Mesothelial cell of epicardium (in vitro differentiated cells): ENCODE measurements around the gene PDE4D. TPM values are rescaled to one million over a fixed set of nuclear protein-coding genes. Genes with fewer than 3 reads are reported as not detected.

ENCODE experiments used
- DNase-seq, 2 experiments: peaks; one replicate each; pipeline ENCODE4 v3.0.0; 2021; ENCODE audit warnings: low spot score in 2 of 2; ENCODE audit not compliant: unreplicated experiment in 2 of 2
- H3K27ac Mint-ChIP-seq: 2 replicates; pipeline ENCODE4 v1.8.0; 2021; ENCODE audit warnings: mixed read lengths
- H3K27me3 Mint-ChIP-seq: 2 replicates; pipeline ENCODE4 v1.8.0; 2021; ENCODE audit warnings: low read depth, mixed read lengths
- H3K36me3 Mint-ChIP-seq: 2 replicates; pipeline ENCODE4 v1.8.0; 2021; ENCODE audit warnings: mixed read lengths
- H3K4me1 Mint-ChIP-seq: 2 replicates; pipeline ENCODE4 v1.8.0; 2021; ENCODE audit warnings: mixed read lengths
- H3K4me3 Mint-ChIP-seq: 2 replicates; pipeline ENCODE4 v1.8.0; 2021; ENCODE audit warnings: mild to moderate bottlenecking, moderate library complexity, mixed read lengths
- H3K9me3 Mint-ChIP-seq: 2 replicates; pipeline ENCODE4 v1.8.0; 2021; ENCODE audit warnings: mixed read lengths
- CTCF ChIP-seq: fragments of 200-600 bp; sonication (generic); IDR thresholded peaks from one replicate; pipeline ENCODE4 v1.5.0; 2021; ENCODE audit warnings: antibody characterized with exemption; ENCODE audit not compliant: unreplicated experiment
- total RNA-seq: library from RNA; stranded (reverse); gene quantifications from 3 replicates; pipeline ENCODE4 v1.2.1, GENCODE V29; 2021

PDE4D gene
- total RNA-seq, 1 donor from 2014 or later: 105 TPM

GRCh38 chr5:59661311-59661710 is 232.2 kb downstream of the PDE4D start:
- DNase-seq: no peak
- no peak for TF ChIP-seq CTCF
- Mint-ChIP-seq H3K27me3 (no peaks in the 10 kb centered on the region), H3K4me1 (peaks cover 45% of the 10 kb centered on the region), H3K36me3 (no peaks in the 10 kb centered on the region), H3K4me3 (no peak overlapping the region), H3K9me3 (no peaks in the 10 kb centered on the region), H3K27ac (peak overlapping the region; percentile 83)

- TF ChIP-seq CTCF: no peak
- Mint-ChIP-seq H3K36me3 (no peaks in the 10 kb centered on the region), H3K27ac (peak overlapping the region; percentile 34), H3K9me3 (no peaks in the 10 kb centered on the region), H3K4me3 (no peak overlapping the region), H3K27me3 (no peaks in the 10 kb centered on the region), H3K4me1 (peaks cover 43% of the 10 kb centered on the region)
- no peak for DNase-seq
Measured at GRCh38 chr5:59660737-59661136, 232.8 kb downstream of the PDE4D start.

GRCh38 chr5:59656351-59657254 is 236.9 kb downstream of the PDE4D start:
- TF ChIP-seq CTCF: no peak
- peaks cover 18% of the 10 kb centered on the region for H3K4me1 Mint-ChIP-seq
- no peaks in the 10 kb centered on the region for H3K9me3 Mint-ChIP-seq
- H3K4me3 Mint-ChIP-seq: no peak overlapping the region
- DNase-seq: no peak
- H3K36me3 Mint-ChIP-seq: no peaks in the 10 kb centered on the region
- H3K27me3 Mint-ChIP-seq: no peaks in the 10 kb centered on the region
- no peak overlapping the region for H3K27ac Mint-ChIP-seq

GRCh38 chr5:59655693-59656309 is 237.7 kb downstream of the PDE4D start:
- TF ChIP-seq CTCF: no peak
- peaks cover 12% of the 10 kb centered on the region for H3K4me1 Mint-ChIP-seq
- no peak overlapping the region for H3K4me3 Mint-ChIP-seq
- no peaks in the 10 kb centered on the region for H3K9me3 Mint-ChIP-seq
- H3K27ac Mint-ChIP-seq: no peak overlapping the region
- no peaks in the 10 kb centered on the region for H3K27me3 Mint-ChIP-seq
- no peak for DNase-seq
- H3K36me3 Mint-ChIP-seq: no peaks in the 10 kb centered on the region

- TF ChIP-seq CTCF: no peak
- DNase-seq: no peak
- Mint-ChIP-seq H3K9me3 (no peaks in the 10 kb centered on the region), H3K36me3 (no peaks in the 10 kb centered on the region), H3K27me3 (no peaks in the 10 kb centered on the region), H3K27ac (no peak overlapping the region), H3K4me3 (no peak overlapping the region), H3K4me1 (peaks cover 6% of the 10 kb centered on the region)
Measured at GRCh38 chr5:59654691-59655090, 238.8 kb downstream of the PDE4D start.
